ENCODE results near the gene HPSE2.
"Not testable (repeated sequence)": the region's sequence is repeated elsewhere in the genome, so short reads cannot be mapped to it uniquely, and the experiment has no call there.

Gene HPSE2

GRCh38 chr10:99143651-99144050 lies 92.0 kb downstream of the HPSE2 start:
- DNase-seq (ENCODE audit: low read depth): no peak
- no peak for TF ChIP-seq CTCF (IDR thresholded peaks at IDR 0.05; ENCODE audit: control insufficient read depth, extremely low read depth, insufficient read depth)

GRCh38 chr10:99143011-99143410 lies 92.6 kb downstream of the HPSE2 start:
- no peak for DNase-seq (ENCODE audit: low read depth)
- no peak for TF ChIP-seq CTCF (IDR thresholded peaks at IDR 0.05; ENCODE audit: control insufficient read depth, extremely low read depth, insufficient read depth)

More at GRCh38 chr10:99143651-99144050, 92.0 kb downstream of the HPSE2 start:
- H3K4me3 ChIP-seq (ENCODE audit: low read depth, low read length): no peak overlapping the region

GRCh38 chr10:99132897-99133296 lies 102.8 kb downstream of the HPSE2 start:
- not testable (repeated sequence) for DNase-seq (ENCODE audit: low read depth); H3K4me3 ChIP-seq (ENCODE audit: low read depth, low read length)

More at GRCh38 chr10:99143011-99143410, 92.6 kb downstream of the HPSE2 start:
- H3K4me3 ChIP-seq (ENCODE audit: low read depth, low read length): no peak overlapping the region

- no peak for TF ChIP-seq CTCF (IDR thresholded peaks at IDR 0.05; ENCODE audit: control insufficient read depth, extremely low read depth, insufficient read depth)
- DNase-seq (ENCODE audit: low read depth): no peak
- H3K4me3 ChIP-seq (ENCODE audit: low read depth, low read length): no peak overlapping the region
Observed at GRCh38 chr10:99125879-99126278, 109.8 kb downstream of the HPSE2 start.

GRCh38 chr10:99124376-99124775 lies 111.3 kb downstream of the HPSE2 start:
- TF ChIP-seq CTCF (IDR thresholded peaks at IDR 0.05; ENCODE audit: control insufficient read depth, extremely low read depth, insufficient read depth): no peak
- DNase-seq (ENCODE audit: low read depth): no peak
- no peak overlapping the region for H3K4me3 ChIP-seq (ENCODE audit: low read depth, low read length)

GRCh38 chr10:99123851-99124250 lies 111.8 kb downstream of the HPSE2 start:
- no peak for DNase-seq (ENCODE audit: low read depth)
- no peak overlapping the region for H3K4me3 ChIP-seq (ENCODE audit: low read depth, low read length)

GRCh38 chr10:99123336-99123735 lies 112.3 kb downstream of the HPSE2 start:
- no peak for TF ChIP-seq CTCF (IDR thresholded peaks at IDR 0.05; ENCODE audit: control insufficient read depth, extremely low read depth, insufficient read depth)
- H3K4me3 ChIP-seq (ENCODE audit: low read depth, low read length): no peak overlapping the region

More at GRCh38 chr10:99123851-99124250, 111.8 kb downstream of the HPSE2 start:
- TF ChIP-seq CTCF (IDR thresholded peaks at IDR 0.05; ENCODE audit: control insufficient read depth, extremely low read depth, insufficient read depth): no peak

More at GRCh38 chr10:99123336-99123735, 112.3 kb downstream of the HPSE2 start:
- no peak for DNase-seq (ENCODE audit: low read depth)
